Neuron (in vitro differentiated cells): ENCODE results near the gene AKNAD1.

Experiments
- H2AFZ ChIP-seq: one replicate; pipeline ENCODE4 v1.6.1; 2013; ENCODE audit warnings: low read depth, mild to moderate bottlenecking, inconsistent platforms, low read length, moderate library complexity
- H3K27me3 ChIP-seq: one replicate; pipeline ENCODE4 v1.6.1; 2013; ENCODE audit warnings: low read length; ENCODE audit not compliant: insufficient read depth
- H3K36me3 ChIP-seq: one replicate; pipeline ENCODE4 v1.6.1; 2013; ENCODE audit warnings: low read length; ENCODE audit not compliant: insufficient read depth
- H3K4me1 ChIP-seq: one replicate; pipeline ENCODE4 v1.6.1; 2013; ENCODE audit warnings: low read length; ENCODE audit not compliant: insufficient read depth
- H3K4me3 ChIP-seq: 2 replicates; pipeline ENCODE4 v1.5.1; 2013; ENCODE audit warnings: mild to moderate bottlenecking, low read length, moderate library complexity
- H3K9me3 ChIP-seq: one replicate; pipeline ENCODE4 v1.6.1; 2013; ENCODE audit warnings: low read length

Gene AKNAD1

GRCh38 chr1:108858230-108858950, 1.5 kb upstream of the AKNAD1 start:
- Histone ChIP-seq H3K4me3 (peak overlapping the region; percentile 5), H3K9me3 (no peaks in the 10 kb centered on the region), H3K4me1 (peaks cover 20% of the 10 kb centered on the region), H3K36me3 (no peaks in the 10 kb centered on the region), H3K27me3 (no peaks in the 10 kb centered on the region), H2AFZ (peak overlapping the region; percentile 4)

- Histone ChIP-seq H2AFZ (no peak overlapping the region), H3K4me1 (peaks cover 30% of the 10 kb centered on the region), H3K4me3 (no peak overlapping the region), H3K36me3 (no peaks in the 10 kb centered on the region), H3K27me3 (no peaks in the 10 kb centered on the region), H3K9me3 (no peaks in the 10 kb centered on the region)
Measured at GRCh38 chr1:108854221-108855019, 2.5 kb downstream of the AKNAD1 start.

GRCh38 chr1:108852221-108852975, 4.5 kb downstream of the AKNAD1 start:
- Histone ChIP-seq H3K4me1 (peaks cover 15% of the 10 kb centered on the region), H2AFZ (peak overlapping the region; percentile 37), H3K4me3 (no peak overlapping the region), H3K27me3 (no peaks in the 10 kb centered on the region), H3K36me3 (no peaks in the 10 kb centered on the region), H3K9me3 (no peaks in the 10 kb centered on the region)

GRCh38 chr1:108851567-108851966, 5.3 kb downstream of the AKNAD1 start:
- Histone ChIP-seq H3K27me3 (no peaks in the 10 kb centered on the region), H3K4me1 (peaks cover 13% of the 10 kb centered on the region), H3K36me3 (no peaks in the 10 kb centered on the region), H3K4me3 (no peak overlapping the region), H2AFZ (no peak overlapping the region), H3K9me3 (no peaks in the 10 kb centered on the region)

GRCh38 chr1:108850929-108851328, 6.0 kb downstream of the AKNAD1 start:
- H2AFZ ChIP-seq: no peak overlapping the region
- no peaks in the 10 kb centered on the region for H3K36me3 ChIP-seq
- no peaks in the 10 kb centered on the region for H3K27me3 ChIP-seq
- H3K4me3 ChIP-seq: no peak overlapping the region
- H3K9me3 ChIP-seq: no peaks in the 10 kb centered on the region
- H3K4me1 ChIP-seq: peaks cover 13% of the 10 kb centered on the region

- Histone ChIP-seq H3K27me3 (no peaks in the 10 kb centered on the region), H3K4me3 (no peak overlapping the region), H3K9me3 (no peaks in the 10 kb centered on the region), H3K4me1 (peaks cover 9% of the 10 kb centered on the region), H2AFZ (no peak overlapping the region), H3K36me3 (no peaks in the 10 kb centered on the region)
Measured at GRCh38 chr1:108848806-108849205, 8.1 kb downstream of the AKNAD1 start.

- Histone ChIP-seq H3K4me3 (no peak overlapping the region), H3K27me3 (no peaks in the 10 kb centered on the region), H3K4me1 (peaks cover 6% of the 10 kb centered on the region), H2AFZ (no peak overlapping the region), H3K9me3 (no peaks in the 10 kb centered on the region), H3K36me3 (no peaks in the 10 kb centered on the region)
Measured at GRCh38 chr1:108847494-108847893, 9.4 kb downstream of the AKNAD1 start.

GRCh38 chr1:108845991-108846390, 10.9 kb downstream of the AKNAD1 start:
- no peaks in the 10 kb centered on the region for H3K36me3 ChIP-seq
- H3K27me3 ChIP-seq: no peaks in the 10 kb centered on the region
- H2AFZ ChIP-seq: no peak overlapping the region
- H3K4me1 ChIP-seq: no peaks in the 10 kb centered on the region
- H3K4me3 ChIP-seq: no peak overlapping the region
- H3K9me3 ChIP-seq: no peaks in the 10 kb centered on the region

- no peaks in the 10 kb centered on the region for H3K4me1 ChIP-seq
- H3K27me3 ChIP-seq: no peaks in the 10 kb centered on the region
- H3K4me3 ChIP-seq: no peak overlapping the region
- H2AFZ ChIP-seq: no peak overlapping the region
- no peaks in the 10 kb centered on the region for H3K36me3 ChIP-seq
- H3K9me3 ChIP-seq: no peaks in the 10 kb centered on the region
Measured at GRCh38 chr1:108845446-108845845, 11.4 kb downstream of the AKNAD1 start.

GRCh38 chr1:108843390-108844137, 13.3 kb downstream of the AKNAD1 start:
- H3K4me1 ChIP-seq: no peaks in the 10 kb centered on the region
- no peaks in the 10 kb centered on the region for H3K9me3 ChIP-seq
- no peak overlapping the region for H2AFZ ChIP-seq
- H3K27me3 ChIP-seq: no peaks in the 10 kb centered on the region
- H3K36me3 ChIP-seq: no peaks in the 10 kb centered on the region
- no peak overlapping the region for H3K4me3 ChIP-seq

- Histone ChIP-seq H3K9me3 (no peaks in the 10 kb centered on the region), H3K4me1 (no peaks in the 10 kb centered on the region), H3K4me3 (no peak overlapping the region), H2AFZ (no peak overlapping the region), H3K27me3 (no peaks in the 10 kb centered on the region), H3K36me3 (no peaks in the 10 kb centered on the region)
Measured at GRCh38 chr1:108842525-108843181, 14.2 kb downstream of the AKNAD1 start.

- Histone ChIP-seq H3K4me3 (no peak overlapping the region), H3K9me3 (no peaks in the 10 kb centered on the region)
Measured at GRCh38 chr1:108841703-108842102, 15.2 kb downstream of the AKNAD1 start.

More at GRCh38 chr1:108841703-108842102, 15.2 kb downstream of the AKNAD1 start:
- Histone ChIP-seq H2AFZ (no peak overlapping the region), H3K4me1 (no peaks in the 10 kb centered on the region), H3K27me3 (no peaks in the 10 kb centered on the region), H3K36me3 (no peaks in the 10 kb centered on the region)
